CD4-positive, alpha-beta T cell treated with Interleukin-6 for 4 hours (primary cell): Measurements from ENCODE around the gene PDE6B.
A peak's percentile ranks its signal among the peaks of the same experiment; 100 is the strongest.

Experiments used
- DNase-seq: peaks from one replicate; pipeline ENCODE4 v3.0.0-alpha.2; 2020; ENCODE audit warnings: mixed read lengths

Gene PDE6B

GRCh38 chr4:601612-602558, 23.5 kb upstream of the PDE6B start:
- no peak for DNase-seq

GRCh38 chr4:602559-602942, 22.8 kb upstream of the PDE6B start:
- DNase-seq: peak; percentile 39

DNA sequence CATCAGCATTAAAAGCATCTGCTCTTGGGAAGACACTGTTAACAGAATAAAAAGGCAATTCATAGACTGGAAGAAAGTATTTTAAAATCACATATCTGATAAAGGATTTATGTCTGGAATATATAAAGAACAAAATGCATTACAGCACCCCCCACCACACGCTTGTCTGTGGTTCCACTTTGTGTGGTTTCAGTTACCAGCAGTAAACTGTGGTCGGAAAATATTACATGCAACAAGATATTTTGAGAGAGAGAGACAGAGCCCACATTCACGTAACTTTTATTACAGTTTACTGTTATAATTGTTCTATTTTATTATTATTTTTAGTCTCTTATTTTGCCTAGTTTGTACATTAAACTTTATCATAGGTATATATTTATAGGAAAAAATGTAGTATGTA, 21.2 kb upstream of the PDE6B start:
- no peak for DNase-seq

DNA sequence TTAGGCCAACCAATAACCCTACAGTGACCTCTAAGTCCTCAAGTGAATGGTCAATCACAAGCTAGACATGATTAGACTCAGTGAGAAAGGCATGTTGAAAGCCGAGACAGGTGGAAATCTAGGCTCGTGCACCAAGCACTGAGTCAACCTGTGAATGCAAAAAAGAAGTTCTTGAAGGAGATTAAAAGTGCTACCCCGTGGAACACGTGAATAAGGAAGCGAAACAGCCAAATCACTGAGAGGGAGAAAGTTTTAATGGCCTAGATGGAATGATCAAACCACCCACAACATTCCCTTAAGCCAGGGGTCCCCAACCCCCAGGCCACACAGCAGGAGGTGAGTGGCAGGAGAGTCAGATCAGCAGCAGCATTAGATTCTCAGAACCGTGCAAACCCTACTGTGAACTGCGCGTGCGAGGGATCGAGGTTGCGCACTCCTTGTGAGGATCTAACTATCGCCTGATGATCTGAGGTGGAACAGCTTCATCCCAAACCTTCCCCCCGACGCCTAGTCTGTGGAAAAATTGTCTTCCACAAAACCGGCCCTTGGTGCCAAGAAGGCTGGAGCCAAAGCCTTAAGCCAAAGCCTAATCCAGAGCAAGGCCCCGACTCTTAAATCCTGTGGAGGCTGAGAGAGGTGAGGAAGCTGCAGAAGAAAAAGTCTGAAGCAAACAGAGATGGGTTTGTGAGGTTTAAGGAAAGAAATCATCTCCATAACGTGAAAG, 19.5 kb upstream of the PDE6B start:
- no peak for DNase-seq

GRCh38 chr4:608236-608635, 17.1 kb upstream of the PDE6B start:
- DNase-seq: no peak

GRCh38 chr4:609400-610050, 15.8 kb upstream of the PDE6B start:
- no peak for DNase-seq

- no peak for DNase-seq
Measured at GRCh38 chr4:610411-611261, 14.7 kb upstream of the PDE6B start.

- no peak for DNase-seq
Measured at GRCh38 chr4:612052-612748, 13.2 kb upstream of the PDE6B start.

- DNase-seq: no peak
Measured at GRCh38 chr4:612749-613125, 12.6 kb upstream of the PDE6B start.

- no peak for DNase-seq
Measured at GRCh38 chr4:613126-613525, 12.2 kb upstream of the PDE6B start.

DNA sequence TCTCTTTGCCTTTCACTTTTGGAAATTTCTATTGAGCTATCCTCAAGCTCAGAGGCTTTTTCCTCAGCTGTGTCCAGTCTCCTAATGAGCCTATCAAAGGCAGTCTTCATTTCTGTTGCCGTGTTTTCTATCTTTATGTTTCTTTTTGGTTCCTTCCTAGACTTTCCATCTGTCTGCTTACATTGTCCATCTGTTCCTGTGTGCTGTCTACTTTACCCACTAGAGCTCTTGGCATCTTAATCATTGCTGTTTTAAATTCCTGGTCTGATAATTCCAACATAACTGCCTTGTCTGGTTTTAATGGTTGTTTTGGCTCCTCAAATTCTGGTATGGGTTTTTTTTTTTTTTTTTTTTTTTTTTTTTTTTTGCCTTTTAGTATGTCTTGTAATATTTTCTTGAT, 9.3 kb upstream of the PDE6B start:
- no peak for DNase-seq

- DNase-seq: no peak
Measured at GRCh38 chr4:616911-617643, 8.3 kb upstream of the PDE6B start.

DNA sequence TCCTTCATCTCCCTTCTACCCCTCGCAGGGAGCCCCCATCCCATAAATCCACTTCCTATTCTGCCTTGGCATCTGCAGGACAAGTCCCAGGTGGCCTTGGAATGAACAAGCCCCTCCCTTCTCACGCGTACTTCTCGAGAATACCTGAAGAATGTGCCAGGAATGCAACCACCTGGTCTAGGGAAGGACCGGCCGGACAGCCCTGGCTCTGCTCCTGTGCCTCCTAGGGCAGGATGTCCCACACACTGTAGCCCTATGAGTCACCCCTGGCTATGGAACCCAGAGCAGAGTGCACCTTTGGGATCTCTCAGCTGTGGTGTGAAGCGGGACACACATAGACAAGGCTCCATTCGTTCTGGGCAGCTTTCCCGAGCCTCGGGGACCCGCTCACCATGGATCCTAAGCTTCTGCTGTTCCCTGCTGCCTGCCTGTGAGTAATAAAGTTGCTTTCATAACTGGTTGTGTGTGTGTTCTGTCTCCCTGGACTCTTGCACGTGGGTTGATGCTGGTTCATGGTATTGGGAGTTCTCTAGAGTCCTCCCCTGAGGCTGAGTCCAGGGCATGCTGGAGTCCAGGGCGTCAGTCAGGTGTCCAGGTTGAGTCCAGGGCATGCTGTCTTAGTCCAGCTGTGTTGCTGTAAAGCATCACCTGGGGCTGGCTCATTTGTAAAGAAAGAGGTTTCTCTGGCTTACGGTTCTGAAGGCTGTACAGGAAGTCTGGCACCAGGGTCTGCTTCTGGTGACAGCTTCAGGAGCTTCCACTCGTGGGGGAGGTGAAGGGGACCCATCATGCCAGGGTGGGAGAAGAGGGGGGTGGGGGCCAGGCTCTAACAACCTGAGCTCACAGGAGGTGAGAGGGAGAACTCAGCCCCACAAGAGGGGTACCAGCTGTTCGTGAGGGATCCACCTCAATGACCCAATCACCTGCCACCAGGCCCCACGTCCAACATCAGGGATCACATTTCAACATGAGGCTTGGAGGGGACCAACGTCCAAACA, 7.4 kb upstream of the PDE6B start:
- no peak for DNase-seq

DNA sequence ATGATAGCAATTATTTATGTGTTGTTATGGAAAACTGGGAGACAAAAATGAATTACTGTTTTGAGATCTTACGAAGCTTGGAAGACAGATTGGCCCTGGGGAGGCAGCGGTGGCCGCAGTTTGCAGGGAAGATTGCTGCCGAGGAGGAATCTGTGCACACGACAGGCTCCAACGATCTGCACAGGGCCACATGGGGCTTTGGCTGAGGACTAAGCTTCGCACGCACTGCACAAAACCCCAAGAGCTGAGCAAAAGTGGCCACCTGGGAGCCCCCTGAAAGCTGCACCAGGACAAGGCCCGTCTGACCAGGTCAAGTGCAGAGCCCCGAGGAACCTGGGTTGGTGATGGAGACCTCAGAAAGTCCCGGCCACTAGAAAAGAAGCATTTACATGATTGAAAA, 5.2 kb upstream of the PDE6B start:
- DNase-seq: no peak

GRCh38 chr4:620851-621261, 4.5 kb upstream of the PDE6B start:
- no peak for DNase-seq

- no peak for DNase-seq
Measured at GRCh38 chr4:621296-622070, 3.9 kb upstream of the PDE6B start.

DNA sequence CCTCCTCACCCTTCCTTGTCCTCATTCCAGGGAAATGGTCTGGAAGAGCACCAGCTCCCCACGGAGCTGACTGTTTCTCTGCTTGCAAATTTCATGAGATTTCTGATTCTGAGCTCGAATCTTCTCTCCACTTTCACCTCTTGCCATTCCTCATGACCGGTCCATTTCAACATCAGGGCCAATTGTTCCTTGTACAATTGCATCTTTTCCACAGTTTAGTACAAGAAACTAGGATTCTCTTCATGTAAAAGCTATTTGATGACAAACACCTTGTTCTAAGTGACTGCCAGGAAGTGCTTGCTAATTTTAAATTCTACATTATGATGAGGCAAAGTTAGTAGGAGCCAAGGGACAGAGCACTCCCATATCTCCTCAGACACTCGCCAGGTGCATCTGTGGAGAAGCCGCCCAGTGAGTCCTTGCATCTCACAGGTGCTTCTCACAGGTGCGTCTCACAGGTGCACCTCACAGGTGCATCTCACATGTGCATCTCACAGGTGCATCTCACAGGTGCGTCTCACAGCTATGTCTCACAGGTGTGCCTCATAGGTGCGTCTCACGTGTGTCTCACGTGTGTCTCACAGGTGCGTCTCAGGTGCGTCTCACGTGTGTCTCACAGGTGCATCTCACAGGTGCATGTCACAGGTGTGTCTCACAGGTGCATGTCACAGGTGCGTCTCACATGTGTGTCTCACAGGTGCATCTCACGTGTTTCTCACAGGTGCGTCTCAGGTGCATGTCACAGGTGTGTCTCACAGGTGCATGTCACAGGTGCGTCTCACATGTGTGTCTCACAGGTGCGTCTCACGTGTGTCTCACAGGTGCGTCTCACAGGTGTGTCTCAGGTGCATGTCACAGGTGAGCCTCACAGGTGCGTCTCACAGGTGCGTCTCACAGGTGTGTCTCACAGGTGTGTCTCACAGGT, 3.0 kb upstream of the PDE6B start:
- no peak for DNase-seq
